ACHN (cell line): ENCODE results near the gene ACAD9.
"Not testable (repeated sequence)": the region's sequence is repeated elsewhere in the genome, so short reads cannot be mapped to it uniquely, and the experiment has no call there.

Experiments
- DNase-seq: peaks from one replicate; pipeline ENCODE4 v3.0.0-alpha.2; 2015
- in situ Hi-C: cut with HindIII; loops from 2 replicates; pipeline ENCODE4 v1.10.0; 2017; ENCODE audit warnings: low sequenced_read_pairs, low pct_ligation_motif_present, low pct_unique_long_range_greater_than_20kb

ACAD9 gene

GRCh38 chr3:128879125-128879969, at the start of gene ACAD9:
ACAD9 (plus strand) TSS chr3:128879620; CDS start chr3:128879692, 72 bp downstream.
- peak; percentile 95 for DNase-seq
- in situ Hi-C loops, result no loop called here

DNA sequence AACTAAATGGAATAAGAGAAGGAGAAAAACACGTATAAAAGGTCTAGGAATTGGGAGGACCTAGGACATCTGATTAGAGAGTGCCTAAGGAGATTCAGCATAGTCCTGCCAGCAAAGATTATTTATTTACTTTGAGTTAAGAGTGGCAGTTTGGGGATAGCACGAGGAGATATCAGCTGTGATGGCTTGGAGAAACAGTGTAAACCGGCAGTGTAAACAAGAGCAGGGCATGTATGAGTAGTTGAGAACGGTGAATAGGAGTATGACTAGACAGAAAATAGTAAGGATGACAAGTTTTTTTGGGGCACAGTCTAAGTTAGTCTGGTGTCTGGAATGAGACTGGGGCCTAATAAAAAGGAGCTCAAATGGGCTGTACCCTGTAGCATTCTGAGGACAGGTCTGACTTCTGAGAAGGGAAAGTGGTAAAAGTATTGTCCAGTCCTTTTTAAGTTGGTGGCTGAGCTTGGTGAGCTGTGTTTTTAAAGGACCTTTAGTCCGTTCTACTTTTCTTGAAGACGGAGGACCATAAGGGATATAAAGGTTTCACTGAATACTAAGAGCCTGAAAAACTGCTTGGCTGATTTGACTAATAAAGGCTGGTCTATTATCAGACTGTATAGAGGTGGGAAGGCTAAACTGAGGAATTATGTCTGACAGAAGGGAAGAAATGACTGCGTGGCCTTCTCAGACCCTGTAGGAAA, 49.3 kb upstream of the ACAD9 start:
- DNase-seq, in situ Hi-C loops: not testable (repeated sequence)

GRCh38 chr3:128830762-128831161, 48.7 kb upstream of the ACAD9 start:
- in situ Hi-C loops, DNase-seq: not testable (repeated sequence)

DNA sequence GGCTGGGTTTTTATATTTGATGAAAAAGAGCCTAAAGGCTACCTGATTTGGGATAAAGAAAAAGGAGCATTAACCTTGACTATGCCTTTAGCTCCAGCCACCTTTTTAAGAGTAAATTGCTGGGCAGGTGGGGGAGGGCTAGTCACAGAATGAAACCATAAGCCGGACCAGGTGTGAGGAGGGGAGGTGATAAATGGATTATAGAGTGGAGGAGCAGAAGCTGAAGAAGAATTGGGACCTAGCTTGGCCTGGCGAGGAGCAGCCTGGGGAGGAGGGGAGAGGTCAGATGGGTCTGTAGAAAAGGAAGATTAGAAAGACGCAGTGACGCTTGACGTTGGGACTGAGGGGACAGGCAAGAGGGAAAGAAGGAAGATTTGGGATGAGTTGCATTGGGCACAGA, 46.4 kb upstream of the ACAD9 start:
- in situ Hi-C loops, DNase-seq: not testable (repeated sequence)

GRCh38 chr3:128835096-128835495, 44.3 kb upstream of the ACAD9 start:
- DNase-seq, result no peak
- in situ Hi-C loops, result no loop called here

- in situ Hi-C loops, result no loop called here
- DNase-seq, result no peak
Measured at GRCh38 chr3:128841926-128842920, 37.2 kb upstream of the ACAD9 start.

- no peak for DNase-seq
- in situ Hi-C loops, result no loop called here
Measured at GRCh38 chr3:128844502-128844901, 34.9 kb upstream of the ACAD9 start.

DNA sequence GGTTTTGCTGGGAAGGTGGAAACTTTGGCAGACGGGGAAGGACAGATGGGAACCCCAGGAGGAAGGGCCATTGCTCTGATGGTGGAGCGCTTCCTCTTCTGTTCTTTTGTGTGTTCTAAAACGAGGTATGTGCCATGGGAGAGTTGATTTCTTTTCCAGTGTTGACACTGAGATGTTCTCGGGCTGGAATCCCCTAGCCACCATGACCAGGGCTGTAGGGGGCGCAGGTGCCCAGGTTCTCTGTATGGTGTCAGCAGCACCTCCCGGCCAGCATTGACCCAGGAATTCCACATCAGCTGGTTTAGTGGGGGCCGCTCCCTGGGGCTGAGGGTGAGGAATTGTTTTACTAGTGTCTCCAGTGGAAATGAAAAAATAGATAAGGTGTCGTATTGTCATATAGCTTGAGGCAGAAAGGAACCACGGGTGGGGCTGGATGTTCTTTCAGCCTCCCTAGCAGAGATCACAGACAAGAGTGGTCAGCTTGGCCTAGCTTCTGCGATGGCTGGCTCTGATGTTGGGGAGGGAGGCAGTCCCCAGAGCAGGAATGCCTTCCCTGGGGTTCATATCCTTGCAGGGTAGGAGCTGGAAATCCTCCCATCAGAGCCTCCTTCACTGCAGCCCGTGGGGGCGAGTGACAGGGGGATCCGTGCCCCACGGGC, 34.2 kb upstream of the ACAD9 start:
- in situ Hi-C loops, result no loop called here
- DNase-seq, result no peak

DNA sequence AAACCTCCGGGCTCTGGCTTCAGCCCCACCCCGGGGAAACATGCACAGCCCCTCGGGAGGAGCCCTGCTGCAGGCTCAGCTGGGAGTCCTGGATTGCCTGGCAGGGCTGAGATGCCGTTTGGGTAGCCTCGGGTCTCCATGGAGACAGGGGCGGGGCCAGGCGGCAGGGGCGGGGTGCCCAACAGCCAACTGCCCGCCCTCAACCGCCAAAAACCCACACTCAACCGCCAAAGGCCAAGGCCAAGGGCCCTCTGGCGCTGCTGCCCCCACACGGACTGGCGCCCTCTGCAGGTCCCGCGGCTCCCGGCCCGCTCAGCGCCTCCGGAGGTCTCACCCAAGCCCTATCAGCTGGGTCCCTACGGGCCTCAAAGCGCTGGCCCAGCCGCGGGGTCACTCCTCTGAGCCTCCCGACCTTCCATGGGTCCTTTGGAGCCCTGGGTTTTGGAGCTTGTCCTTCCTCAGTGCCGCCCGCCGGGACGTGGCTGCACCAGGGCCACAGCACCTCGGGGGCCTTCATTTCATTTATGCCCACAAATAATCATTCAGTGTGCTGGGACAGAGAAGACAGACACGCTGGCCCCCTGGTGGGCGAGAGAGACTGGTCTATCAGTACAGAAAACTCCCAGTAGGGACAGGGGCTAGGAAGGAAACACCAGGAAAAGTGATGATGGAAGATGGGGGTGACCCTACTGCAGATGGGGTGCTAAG, 33.5 kb upstream of the ACAD9 start:
- in situ Hi-C loops, result no loop called here
- DNase-seq, result peak; percentile 76

GRCh38 chr3:128846486-128846891, 32.9 kb upstream of the ACAD9 start:
- no peak for DNase-seq
- in situ Hi-C loops, result no loop called here

- in situ Hi-C loops, result no loop called here
- DNase-seq, result no peak
Measured at GRCh38 chr3:128847666-128848370, 31.6 kb upstream of the ACAD9 start.

DNA sequence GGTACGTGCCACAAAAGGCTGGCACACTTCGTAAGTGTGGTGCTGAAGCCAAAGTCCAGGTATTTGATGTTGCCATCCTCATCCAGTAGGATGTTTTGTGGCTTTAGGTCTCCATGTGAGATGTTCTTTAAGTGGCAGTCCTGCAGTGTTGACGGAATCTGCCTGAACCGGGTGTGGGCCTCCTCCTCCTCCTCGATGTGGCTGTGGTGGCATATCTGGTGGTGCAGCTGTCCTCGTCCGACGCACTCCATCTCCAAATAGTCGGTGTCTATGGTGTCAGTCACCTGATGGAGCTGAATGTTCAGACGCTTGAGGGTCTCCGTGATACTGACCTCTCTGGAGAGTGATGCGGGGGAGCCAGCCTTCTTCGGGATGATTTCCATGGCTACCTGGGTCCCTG, 30.5 kb upstream of the ACAD9 start:
- DNase-seq, result no peak

GRCh38 chr3:128849911-128850455, 29.4 kb upstream of the ACAD9 start:
- in situ Hi-C loops, result no loop called here

More for the DNA sequence above, 30.5 kb upstream of the ACAD9 start:
- in situ Hi-C loops, result no loop called here

GRCh38 chr3:128850544-128850943, 28.9 kb upstream of the ACAD9 start:
- in situ Hi-C loops, result no loop called here

More at GRCh38 chr3:128849911-128850455, 29.4 kb upstream of the ACAD9 start:
- DNase-seq, result peak; percentile 9

GRCh38 chr3:128851601-128852000, 27.8 kb upstream of the ACAD9 start:
- no peak for DNase-seq
- in situ Hi-C loops, result no loop called here

More at GRCh38 chr3:128850544-128850943, 28.9 kb upstream of the ACAD9 start:
- no peak for DNase-seq

DNA sequence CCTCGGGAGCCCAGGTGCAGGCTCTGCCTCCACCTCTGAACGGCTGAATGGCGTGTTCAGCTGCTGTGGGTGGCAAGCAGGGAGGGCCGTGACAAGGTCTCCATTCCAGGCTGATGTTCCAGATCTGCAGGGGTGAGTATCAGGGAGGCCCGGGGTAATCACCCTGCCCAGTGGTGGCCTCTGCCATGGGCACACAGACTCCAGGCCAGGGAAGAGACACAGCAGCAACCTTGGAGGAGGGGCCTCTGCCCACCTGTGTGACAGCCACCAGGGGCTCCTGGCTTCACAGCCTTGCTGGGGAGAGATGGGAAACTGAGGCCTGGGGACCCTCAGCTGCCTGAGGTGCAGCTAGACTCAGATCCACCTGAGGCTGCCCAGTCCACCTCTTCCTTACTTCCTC, 25.6 kb upstream of the ACAD9 start:
- in situ Hi-C loops, result no loop called here

DNA sequence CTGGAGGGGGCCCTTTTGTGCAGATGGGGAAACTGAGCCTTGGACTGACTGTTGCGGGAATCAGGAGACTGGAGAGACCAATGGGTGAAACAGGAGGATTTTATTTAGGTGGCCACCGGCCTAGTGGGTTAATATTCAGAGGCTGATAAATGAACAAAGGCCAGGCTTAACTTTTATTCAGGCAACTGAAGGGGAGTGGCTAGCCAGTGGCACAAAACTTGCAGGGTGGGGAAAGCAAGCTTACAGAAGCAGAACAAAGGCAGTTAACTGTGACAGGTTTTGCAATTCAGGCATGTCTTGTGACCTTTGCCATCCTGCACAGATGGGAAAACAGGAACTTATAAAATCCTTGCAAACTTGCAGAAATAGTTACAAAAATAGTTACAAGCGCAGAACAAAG, 24.9 kb upstream of the ACAD9 start:
- peak; percentile 25 for DNase-seq
- in situ Hi-C loops, result no loop called here

More for the DNA sequence above, 25.6 kb upstream of the ACAD9 start:
- DNase-seq, result no peak
